Neutrophil (primary cell): ENCODE measurements around the gene GRIK4.

Experiments
- H3K27ac ChIP-seq: fragments of 200-600 bp; sonication (generic); 2 replicates; pipeline ENCODE4 v1.5.1; 2016; ENCODE audit warnings: mild to moderate bottlenecking, moderate library complexity
- H3K27me3 ChIP-seq: fragments of 200-600 bp; sonication (generic); 2 replicates; pipeline ENCODE4 v1.6.0; 2016; ENCODE audit warnings: mild to moderate bottlenecking
- H3K36me3 ChIP-seq: fragments of 200-600 bp; sonication (generic); 2 replicates; pipeline ENCODE4 v1.5.1; 2017
- H3K4me1 ChIP-seq, 2 experiments: fragments of 200-600 bp in 1 of 2; sonication (generic) in 1 of 2; 1 replicate in 1 of 2; 2 replicates in 1 of 2; pipeline versions ENCODE4 v1.5.1 to v1.6.1; 2013 to 2016; ENCODE audit warnings: low read depth in 1 of 2, low read length in 1 of 2, mild to moderate bottlenecking in 1 of 2, moderate library complexity in 1 of 2; ENCODE audit not compliant: control insufficient read depth in 1 of 2, insufficient read depth in 1 of 2
- H3K4me3 ChIP-seq, 2 experiments: fragments of 200-600 bp in 1 of 2; sonication (generic) in 1 of 2; 1 replicate in 1 of 2; 2 replicates in 1 of 2; pipeline ENCODE4 v1.5.1; 2013 to 2016; ENCODE audit warnings: low read depth in 1 of 2, low read length in 1 of 2, mild to moderate bottlenecking in 1 of 2, moderate library complexity in 1 of 2
- H3K9me3 ChIP-seq: fragments of 200-600 bp; sonication (generic); 2 replicates; pipeline ENCODE4 v1.5.1; 2016
- TF ChIP-seq, protein P1 (sequence below): fragments of 200-600 bp; sonication (generic); IDR thresholded peaks from 2 replicates; pipeline ENCODE4 v1.5.1; 2016; ENCODE audit warnings: antibody characterized with exemption

Gene GRIK4

DNA sequence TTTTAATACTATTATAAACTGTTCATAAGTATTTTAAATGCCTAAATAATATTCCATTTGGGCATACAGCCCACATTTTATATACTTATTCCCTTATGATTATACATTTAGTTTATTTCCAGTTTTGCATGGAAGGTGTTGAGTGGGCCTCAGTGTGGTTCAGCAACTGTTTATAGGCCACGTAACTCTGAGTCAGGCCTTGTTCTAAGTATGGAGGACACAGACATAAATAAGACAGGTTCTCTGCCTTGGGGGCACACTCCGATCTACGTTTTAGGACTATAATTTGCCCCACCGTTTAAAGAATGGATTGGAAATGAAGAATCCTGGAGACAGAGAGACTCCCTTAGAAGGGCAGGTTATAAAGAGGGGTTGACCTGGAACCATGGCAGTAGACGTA lies 300.2 kb downstream of the GRIK4 start:
- Histone ChIP-seq H3K4me3 (no peak overlapping the region), H3K36me3 (no peaks in the 10 kb centered on the region), H3K27me3 (peaks cover 19% of the 10 kb centered on the region), H3K27ac (no peak overlapping the region), H3K9me3 (no peaks in the 10 kb centered on the region), H3K4me1 (no peaks in the 10 kb centered on the region)
- TF ChIP-seq, protein P1, sequence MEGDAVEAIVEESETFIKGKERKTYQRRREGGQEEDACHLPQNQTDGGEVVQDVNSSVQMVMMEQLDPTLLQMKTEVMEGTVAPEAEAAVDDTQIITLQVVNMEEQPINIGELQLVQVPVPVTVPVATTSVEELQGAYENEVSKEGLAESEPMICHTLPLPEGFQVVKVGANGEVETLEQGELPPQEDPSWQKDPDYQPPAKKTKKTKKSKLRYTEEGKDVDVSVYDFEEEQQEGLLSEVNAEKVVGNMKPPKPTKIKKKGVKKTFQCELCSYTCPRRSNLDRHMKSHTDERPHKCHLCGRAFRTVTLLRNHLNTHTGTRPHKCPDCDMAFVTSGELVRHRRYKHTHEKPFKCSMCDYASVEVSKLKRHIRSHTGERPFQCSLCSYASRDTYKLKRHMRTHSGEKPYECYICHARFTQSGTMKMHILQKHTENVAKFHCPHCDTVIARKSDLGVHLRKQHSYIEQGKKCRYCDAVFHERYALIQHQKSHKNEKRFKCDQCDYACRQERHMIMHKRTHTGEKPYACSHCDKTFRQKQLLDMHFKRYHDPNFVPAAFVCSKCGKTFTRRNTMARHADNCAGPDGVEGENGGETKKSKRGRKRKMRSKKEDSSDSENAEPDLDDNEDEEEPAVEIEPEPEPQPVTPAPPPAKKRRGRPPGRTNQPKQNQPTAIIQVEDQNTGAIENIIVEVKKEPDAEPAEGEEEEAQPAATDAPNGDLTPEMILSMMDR = no peak

DNA sequence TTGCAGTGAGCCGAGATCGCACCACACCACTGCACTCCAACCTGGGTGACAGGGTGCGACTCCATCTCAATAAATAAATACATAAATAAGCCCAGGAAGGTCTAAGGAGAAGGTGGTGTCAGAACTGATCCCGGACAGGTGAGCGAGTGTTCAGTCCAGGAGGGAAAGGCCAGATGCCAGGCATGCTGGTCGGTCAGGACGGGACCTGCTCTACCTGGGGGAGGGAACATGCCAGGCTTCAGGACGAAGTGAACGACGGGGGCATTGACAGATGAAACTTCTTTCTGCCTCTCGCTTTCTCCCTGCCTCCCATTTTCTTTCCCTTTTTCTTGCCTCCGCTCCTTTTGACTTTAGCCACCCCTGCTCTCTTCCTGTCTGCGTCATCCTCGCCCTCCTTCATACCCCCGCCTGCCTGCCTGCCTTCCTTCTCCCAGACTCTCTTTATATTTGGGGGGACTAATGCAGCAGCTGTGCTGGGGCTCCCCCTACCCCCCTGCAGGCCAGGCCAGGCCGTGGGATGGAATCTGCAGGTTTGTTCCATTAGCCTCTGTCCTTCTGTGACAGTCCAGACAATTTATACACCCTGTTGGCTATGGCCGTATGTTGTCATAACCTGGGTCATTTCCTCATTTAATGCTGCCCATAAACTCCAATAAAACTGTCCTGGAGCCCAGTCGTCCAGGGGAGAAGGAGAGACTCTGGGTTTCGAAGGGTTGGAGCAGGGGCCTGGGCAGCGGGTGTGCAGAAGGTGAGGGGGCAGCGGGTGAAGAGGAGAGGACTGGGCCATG lies 303.2 kb downstream of the GRIK4 start:
- Histone ChIP-seq H3K4me3 (no peak overlapping the region), H3K4me1 (no peaks in the 10 kb centered on the region), H3K36me3 (no peaks in the 10 kb centered on the region), H3K27me3 (peaks cover 41% of the 10 kb centered on the region), H3K27ac (no peak overlapping the region), H3K9me3 (no peaks in the 10 kb centered on the region)
- TF ChIP-seq, protein P1 = no peak

DNA sequence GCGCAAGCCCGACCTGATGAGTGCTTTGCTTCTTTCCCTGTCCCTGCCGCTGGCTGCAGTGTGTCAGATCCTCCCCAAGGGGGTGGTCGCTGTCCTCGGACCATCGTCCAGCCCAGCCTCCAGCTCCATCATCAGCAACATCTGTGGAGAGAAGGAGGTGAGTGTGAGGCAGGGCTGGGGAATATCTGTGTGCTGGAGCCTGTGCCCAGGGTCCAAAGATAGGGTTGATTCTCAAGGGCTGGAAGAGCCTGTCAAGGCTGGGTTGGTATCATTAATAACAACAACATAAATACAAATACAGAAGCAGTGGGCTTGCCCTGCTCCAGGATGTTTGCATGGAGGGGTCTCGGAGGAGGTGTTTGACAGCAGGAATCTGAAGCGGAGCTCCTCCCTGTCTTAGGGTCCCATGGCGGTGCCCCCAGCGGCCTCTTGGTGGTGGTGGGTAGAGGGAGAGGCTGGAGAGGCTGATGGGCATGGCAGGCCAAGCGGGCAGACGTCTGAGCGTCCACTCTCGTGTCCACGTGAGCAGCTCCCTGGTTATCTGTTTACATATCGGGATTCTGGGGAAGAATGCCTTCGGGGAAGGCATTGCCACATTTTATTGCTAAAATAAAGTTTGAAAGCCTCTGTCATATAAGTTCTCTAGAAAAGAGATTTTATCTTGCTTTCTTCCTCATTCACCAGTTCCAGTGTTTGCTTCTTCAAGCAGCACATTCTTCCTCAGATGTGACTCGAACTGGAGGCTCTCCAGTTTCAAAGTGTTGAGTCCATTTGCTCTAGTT lies 304.0 kb downstream of the GRIK4 start:
- no peaks in the 10 kb centered on the region for H3K36me3 ChIP-seq
- TF ChIP-seq, protein P1 = no peak
- H3K4me3 ChIP-seq = no peak overlapping the region
- no peaks in the 10 kb centered on the region for H3K9me3 ChIP-seq
- H3K27ac ChIP-seq = no peak overlapping the region
- peaks cover 47% of the 10 kb centered on the region for H3K27me3 ChIP-seq
- no peaks in the 10 kb centered on the region for H3K4me1 ChIP-seq

DNA sequence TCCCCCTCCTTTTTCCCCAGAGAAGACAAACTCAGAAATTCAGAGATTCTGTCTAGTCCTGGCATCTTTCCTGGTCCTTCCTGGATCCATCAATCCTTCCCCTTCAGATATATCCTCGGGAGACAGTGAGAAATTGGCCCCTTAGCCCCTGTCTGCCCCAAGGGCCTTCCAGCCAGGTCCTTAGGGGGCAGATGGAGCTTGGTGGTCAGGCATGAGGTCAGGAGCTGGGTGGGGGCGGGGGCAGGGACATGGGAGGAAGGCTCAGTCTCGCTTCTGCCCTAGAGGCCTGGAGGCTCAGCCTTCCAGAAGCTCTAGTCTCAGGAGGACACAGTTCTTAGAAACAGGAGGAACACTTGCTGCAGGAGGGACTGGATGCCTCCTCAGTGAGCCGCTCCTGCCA lies 304.6 kb downstream of the GRIK4 start:
- peaks cover 54% of the 10 kb centered on the region for H3K27me3 ChIP-seq
- no peak overlapping the region for H3K27ac ChIP-seq
- TF ChIP-seq, protein P1 = no peak
- no peak overlapping the region for H3K4me3 ChIP-seq
- H3K36me3 ChIP-seq = no peaks in the 10 kb centered on the region
- H3K9me3 ChIP-seq = no peaks in the 10 kb centered on the region
- H3K4me1 ChIP-seq = no peaks in the 10 kb centered on the region

DNA sequence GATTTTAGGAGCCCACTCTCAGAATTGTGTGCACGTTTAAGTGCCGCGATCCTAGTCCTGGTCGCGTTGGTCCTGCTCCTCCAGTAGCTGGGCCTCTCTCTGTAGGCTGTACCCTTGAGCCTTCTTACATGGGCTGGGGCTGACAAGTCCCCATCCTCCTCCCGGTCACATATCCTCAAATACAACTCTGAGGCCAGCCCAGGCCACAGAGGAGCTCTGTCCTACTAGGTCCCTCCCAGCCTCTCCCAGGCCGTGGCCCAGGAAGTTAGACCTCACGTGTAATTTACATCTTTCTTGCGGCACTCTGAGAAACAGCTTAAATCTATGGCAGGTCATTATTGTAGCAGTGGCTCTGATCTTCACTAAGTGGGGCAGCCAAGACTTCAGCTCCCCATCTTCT lies 305.2 kb downstream of the GRIK4 start:
- no peak overlapping the region for H3K4me3 ChIP-seq
- no peak overlapping the region for H3K27ac ChIP-seq
- H3K9me3 ChIP-seq = no peaks in the 10 kb centered on the region
- H3K36me3 ChIP-seq = no peaks in the 10 kb centered on the region
- H3K4me1 ChIP-seq = no peaks in the 10 kb centered on the region
- TF ChIP-seq, protein P1 = no peak
- H3K27me3 ChIP-seq = peaks cover 54% of the 10 kb centered on the region
